CD4-positive, alpha-beta T cell treated with Interferon alpha-2 for 1 hour (primary cell): ENCODE data around the gene KCNIP3.
A peak's percentile ranks its signal among the peaks of the same experiment; 100 is the strongest.
"Not testable (repeated sequence)": the region's sequence is repeated elsewhere in the genome, so short reads cannot be mapped to it uniquely, and the experiment has no call there.

ENCODE experiments used
- DNase-seq, 2 donors: peaks; one replicate each; pipeline ENCODE4 v3.0.0-alpha.2; 2020 to 2022

The KCNIP3 gene

GRCh38 chr2:95374451-95374920 lies 77.3 kb downstream of the KCNIP3 start:
- no peak for DNase-seq

GRCh38 chr2:95374921-95375471 lies 77.8 kb downstream of the KCNIP3 start:
- DNase-seq, result no peak

GRCh38 chr2:95375532-95376150 lies 78.5 kb downstream of the KCNIP3 start:
- DNase-seq, result no peak

GRCh38 chr2:95376311-95377215 lies 79.4 kb downstream of the KCNIP3 start:
- no peak for DNase-seq

GRCh38 chr2:95377216-95378123 lies 80.3 kb downstream of the KCNIP3 start:
- DNase-seq, result no peak

- not testable (repeated sequence) for DNase-seq
These were observed 81.1 kb downstream of the KCNIP3 start for GRCh38 chr2:95378281-95378680.

GRCh38 chr2:95379371-95379831 lies 82.3 kb downstream of the KCNIP3 start:
- DNase-seq, result peak in 1 of 2 donors; percentile 6

GRCh38 chr2:95380280-95380679 lies 83.1 kb downstream of the KCNIP3 start:
- DNase-seq, result no peak

GRCh38 chr2:95380731-95381130 lies 83.6 kb downstream of the KCNIP3 start:
- no peak for DNase-seq

- DNase-seq, result no peak
These were observed 84.4 kb downstream of the KCNIP3 start for GRCh38 chr2:95381212-95382191.

- no peak for DNase-seq
These were observed 85.0 kb downstream of the KCNIP3 start for GRCh38 chr2:95382192-95382591.

- DNase-seq, result no peak
These were observed 85.8 kb downstream of the KCNIP3 start for GRCh38 chr2:95382686-95383634.

GRCh38 chr2:95383635-95384027 lies 86.5 kb downstream of the KCNIP3 start:
- DNase-seq, result no peak

- no peak for DNase-seq
These were observed 87.9 kb downstream of the KCNIP3 start for GRCh38 chr2:95384854-95385569.

GRCh38 chr2:95385570-95385984 lies 88.4 kb downstream of the KCNIP3 start:
- no peak for DNase-seq

- DNase-seq, result no peak
These were observed 88.9 kb downstream of the KCNIP3 start for GRCh38 chr2:95386031-95386430.

- no peak for DNase-seq
These were observed 90.2 kb downstream of the KCNIP3 start for GRCh38 chr2:95387358-95387757.

- DNase-seq, result no peak
These were observed 91.0 kb downstream of the KCNIP3 start for GRCh38 chr2:95388091-95388692.

GRCh38 chr2:95388856-95389244 lies 91.7 kb downstream of the KCNIP3 start:
- no peak for DNase-seq
